SK-N-SH (cell line): ENCODE measurements around the gene TPRKB. TPM values are rescaled to one million over a fixed set of nuclear protein-coding genes. Genes with fewer than 3 reads are reported as not detected.

Experiments
- CTCF ChIA-PET: fragments of 300-600, 350-600 bp; formaldehyde crosslinking; extraction: SDS; loops from one replicate; lab custom pipeline; 2021; lab: Yijun Ruan, JAX
- POLR2A ChIA-PET: fragments of 350-600 bp; sonication (Branson Sonifier 250); formaldehyde crosslinking; extraction: SDS; loops from one replicate; lab custom pipeline; 2020; ENCODE audit warnings: antibody characterized with exemption, inconsistent platforms; lab: Yijun Ruan, JAX
- DNase-seq: peaks from one replicate; pipeline ENCODE4 v3.0.0; 2012
- H2AFZ ChIP-seq: fragments of 200-600 bp; sonication (generic); 2 replicates; pipeline ENCODE4 v1.8.1; 2016; ENCODE audit warnings: antibody characterized with exemption, mild to moderate bottlenecking, low read depth
- H3F3A ChIP-seq: fragments of 200-600 bp; sonication (generic); replicated peaks from 2 replicates; pipeline ENCODE3; 2016; ENCODE audit warnings: antibody characterized with exemption, mild to moderate bottlenecking; ENCODE audit not compliant: insufficient read depth
- H3K27ac ChIP-seq, 2 experiments: fragments of 200-500 bp in 1 of 2; fragments of 200-600 bp in 1 of 2; sonication (Bioruptor generic) in 1 of 2; sonication (generic), shearing (Covaris generic) in 1 of 2; 2 replicates each; pipeline versions ENCODE4 v1.5.1 to v1.6.1; 2014 to 2016; ENCODE audit warnings: low read depth in 2 of 2, inconsistent platforms in 1 of 2, low read length in 1 of 2, mild to moderate bottlenecking in 1 of 2, mixed read lengths in 1 of 2
- H3K27me3 ChIP-seq: fragments of 200-600 bp; sonication (generic), shearing (Covaris generic); 2 replicates; pipeline ENCODE4 v1.6.1; 2016; ENCODE audit warnings: mixed run types; ENCODE audit not compliant: insufficient read depth
- H3K36me3 ChIP-seq, 2 experiments: fragments of 200-500 bp in 1 of 2; fragments of 200-600 bp in 1 of 2; sonication (Bioruptor generic) in 1 of 2; sonication (generic) in 1 of 2; replicated peaks in 1 of 2; 2 replicates each; pipeline versions ENCODE3 to v1.5.1; 2014 to 2016; ENCODE audit warnings: low read length in 1 of 2, mild to moderate bottlenecking in 1 of 2; ENCODE audit not compliant: insufficient read depth in 2 of 2, control insufficient read depth in 1 of 2
- H3K4me1 ChIP-seq, 2 experiments: fragments of 200-500 bp in 1 of 2; fragments of 200-600 bp in 1 of 2; sonication (Bioruptor generic) in 1 of 2; sonication (generic), shearing (Covaris generic) in 1 of 2; 2 replicates each; pipeline versions ENCODE4 v1.5.1 to v1.6.1; 2014 to 2016; ENCODE audit warnings: low read depth in 1 of 2, low read length in 1 of 2, mixed run types in 1 of 2; ENCODE audit not compliant: insufficient read depth in 2 of 2, control insufficient read depth in 1 of 2
- H3K4me2 ChIP-seq: fragments of 200-600 bp; sonication (generic), shearing (Covaris generic); 2 replicates; pipeline ENCODE4 v1.6.1; 2017; ENCODE audit warnings: mixed run types
- H3K4me3 ChIP-seq, 2 experiments: fragments of 200-500 bp in 1 of 2; fragments of 200-600 bp in 1 of 2; sonication (Bioruptor generic) in 1 of 2; sonication (generic), shearing (Covaris generic) in 1 of 2; 2 replicates each; pipeline versions ENCODE4 v1.5.1 to v1.8.1; 2014 to 2016; ENCODE audit warnings: low read depth in 2 of 2, inconsistent platforms in 1 of 2, low read length in 1 of 2, mild to moderate bottlenecking in 1 of 2, mixed read lengths in 1 of 2, moderate library complexity in 1 of 2
- H3K79me2 ChIP-seq: fragments of 200-600 bp; sonication (generic); 2 replicates; pipeline ENCODE4 v1.8.1; 2017; ENCODE audit warnings: mild to moderate bottlenecking; ENCODE audit not compliant: insufficient read depth
- H3K9ac ChIP-seq: fragments of 200-600 bp; sonication (generic); 2 replicates; pipeline ENCODE4 v1.6.1; 2017; ENCODE audit warnings: mixed run types
- H3K9me2 ChIP-seq: fragments of 200-600 bp; sonication (generic); 2 replicates; pipeline ENCODE4 v1.6.1; 2017; ENCODE audit warnings: mixed run types
- H3K9me3 ChIP-seq: fragments of 200-600 bp; sonication (generic); 2 replicates; pipeline ENCODE4 v1.6.1; 2017; ENCODE audit warnings: mixed run types, mild to moderate bottlenecking, moderate library complexity
- H4K20me1 ChIP-seq: fragments of 200-600 bp; sonication (generic); 2 replicates; pipeline ENCODE4 v1.6.1; 2017; ENCODE audit warnings: mild to moderate bottlenecking, mixed run types; ENCODE audit not compliant: insufficient read depth
- CHD2 ChIP-seq: fragments of 150-350 bp; IDR thresholded peaks from 2 replicates; pipeline ENCODE4 v1.6.1; 2018; ENCODE audit warnings: low read length; ENCODE audit not compliant: partially characterized antibody
- EP300 ChIP-seq, 2 experiments: IDR thresholded peaks; 2 replicates each; pipeline versions ENCODE4 v1.4.0 to v1.6.1; 2012; ENCODE audit warnings: borderline replicate concordance in 1 of 2, low read depth in 1 of 2, low read length in 1 of 2
- EZH2phosphoT487 ChIP-seq: fragments of 200-600 bp; sonication (generic); IDR thresholded peaks from 2 replicates; pipeline ENCODE4 v1.6.1; 2017; ENCODE audit warnings: low read depth, mixed run types, mild to moderate bottlenecking, antibody characterized with exemption, moderate library complexity, borderline replicate concordance
- GABPA ChIP-seq: IDR thresholded peaks from 2 replicates; pipeline ENCODE4 v1.4.0; 2012; ENCODE audit warnings: low read depth, mild to moderate bottlenecking
- GATA2 ChIP-seq: sonication (generic); formaldehyde crosslinking; IDR thresholded peaks from 2 replicates; pipeline ENCODE4 v1.5.0; 2020; ENCODE audit warnings: mild to moderate bottlenecking, missing genetic modification reagents
- PBX3 ChIP-seq: IDR thresholded peaks from 2 replicates; pipeline ENCODE4; 2012
- POLR2AphosphoS5 ChIP-seq: IDR thresholded peaks from 2 replicates; pipeline ENCODE4 v1.6.1; 2012; ENCODE audit warnings: low read depth, low read length
- RAD21 ChIP-seq: IDR thresholded peaks from 2 replicates; pipeline ENCODE4 v1.6.1; 2012; ENCODE audit warnings: mild to moderate bottlenecking, low read length
- REST ChIP-seq: IDR thresholded peaks from 2 replicates; pipeline ENCODE4 v1.6.1; 2012; ENCODE audit warnings: mild to moderate bottlenecking, low read depth, low read length, moderate library complexity
- RFX5 ChIP-seq: IDR thresholded peaks from 2 replicates; pipeline ENCODE4 v1.6.1; 2012; ENCODE audit warnings: mild to moderate bottlenecking, improper control_type of control experiment, low read length
- TAF1 ChIP-seq: IDR thresholded peaks from 2 replicates; pipeline ENCODE4 v1.6.1; 2012; ENCODE audit warnings: low read depth, mild to moderate bottlenecking, low read length, moderate library complexity, borderline replicate concordance
- TEAD4 ChIP-seq: IDR thresholded peaks from 2 replicates; pipeline ENCODE4 v1.4.0; 2012; ENCODE audit warnings: mild to moderate bottlenecking, borderline replicate concordance; ENCODE audit not compliant: insufficient read depth
- WGBS: methylation state at CpG from one replicate; pipeline ENCODE4 v1.1.6; 2017; ENCODE audit warnings: low lambda C conversion rate; 5-methylcytosine and 5-hydroxymethylcytosine counted together
- polyA plus RNA-seq, 3 experiments: library from polyadenylated mRNA; depleted of rRNA; stranded (reverse); fragments of >200 nt; gene quantifications; 2 replicates each; pipeline ENCODE4 v1.2.3, GENCODE V29; 2012
- TF ChIP-seq, protein P1 (sequence below): fragments of 200-600 bp; sonication (generic); IDR thresholded peaks from 2 replicates; pipeline ENCODE4 v1.6.1; 2017; ENCODE audit warnings: antibody characterized with exemption, mild to moderate bottlenecking, moderate library complexity
- TF ChIP-seq, protein P2 (sequence below): IDR thresholded peaks from 2 replicates; pipeline ENCODE4 v1.4.0; 2012; ENCODE audit warnings: low read depth, borderline replicate concordance

TPRKB gene
- polyA plus RNA-seq, 1 of the 3 experiments (the other 2 are of a cell fraction): 32.1 TPM

GRCh38 chr2:73704285-73704684 is 32.9 kb downstream of the TPRKB start:
- TF ChIP-seq PBX3 (no peak), EP300 (IDR thresholded peaks at IDR 0.05; ENCODE audit: borderline replicate concordance in 1 of 2, low read depth in 1 of 2, low read length in 1 of 2) (no peak), EZH2phosphoT487 (no peak), RAD21 (no peak), TEAD4 (no peak), GATA2 (no peak), CHD2 (no peak), GABPA (no peak), REST (no peak), TAF1 (no peak), RFX5 (no peak), POLR2AphosphoS5 (no peak)
- TF ChIP-seq, protein P1, sequence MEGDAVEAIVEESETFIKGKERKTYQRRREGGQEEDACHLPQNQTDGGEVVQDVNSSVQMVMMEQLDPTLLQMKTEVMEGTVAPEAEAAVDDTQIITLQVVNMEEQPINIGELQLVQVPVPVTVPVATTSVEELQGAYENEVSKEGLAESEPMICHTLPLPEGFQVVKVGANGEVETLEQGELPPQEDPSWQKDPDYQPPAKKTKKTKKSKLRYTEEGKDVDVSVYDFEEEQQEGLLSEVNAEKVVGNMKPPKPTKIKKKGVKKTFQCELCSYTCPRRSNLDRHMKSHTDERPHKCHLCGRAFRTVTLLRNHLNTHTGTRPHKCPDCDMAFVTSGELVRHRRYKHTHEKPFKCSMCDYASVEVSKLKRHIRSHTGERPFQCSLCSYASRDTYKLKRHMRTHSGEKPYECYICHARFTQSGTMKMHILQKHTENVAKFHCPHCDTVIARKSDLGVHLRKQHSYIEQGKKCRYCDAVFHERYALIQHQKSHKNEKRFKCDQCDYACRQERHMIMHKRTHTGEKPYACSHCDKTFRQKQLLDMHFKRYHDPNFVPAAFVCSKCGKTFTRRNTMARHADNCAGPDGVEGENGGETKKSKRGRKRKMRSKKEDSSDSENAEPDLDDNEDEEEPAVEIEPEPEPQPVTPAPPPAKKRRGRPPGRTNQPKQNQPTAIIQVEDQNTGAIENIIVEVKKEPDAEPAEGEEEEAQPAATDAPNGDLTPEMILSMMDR: no peak
- TF ChIP-seq, protein P2, sequence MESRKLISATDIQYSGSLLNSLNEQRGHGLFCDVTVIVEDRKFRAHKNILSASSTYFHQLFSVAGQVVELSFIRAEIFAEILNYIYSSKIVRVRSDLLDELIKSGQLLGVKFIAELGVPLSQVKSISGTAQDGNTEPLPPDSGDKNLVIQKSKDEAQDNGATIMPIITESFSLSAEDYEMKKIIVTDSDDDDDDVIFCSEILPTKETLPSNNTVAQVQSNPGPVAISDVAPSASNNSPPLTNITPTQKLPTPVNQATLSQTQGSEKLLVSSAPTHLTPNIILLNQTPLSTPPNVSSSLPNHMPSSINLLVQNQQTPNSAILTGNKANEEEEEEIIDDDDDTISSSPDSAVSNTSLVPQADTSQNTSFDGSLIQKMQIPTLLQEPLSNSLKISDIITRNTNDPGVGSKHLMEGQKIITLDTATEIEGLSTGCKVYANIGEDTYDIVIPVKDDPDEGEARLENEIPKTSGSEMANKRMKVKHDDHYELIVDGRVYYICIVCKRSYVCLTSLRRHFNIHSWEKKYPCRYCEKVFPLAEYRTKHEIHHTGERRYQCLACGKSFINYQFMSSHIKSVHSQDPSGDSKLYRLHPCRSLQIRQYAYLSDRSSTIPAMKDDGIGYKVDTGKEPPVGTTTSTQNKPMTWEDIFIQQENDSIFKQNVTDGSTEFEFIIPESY: no peak
- Histone ChIP-seq H3F3A (no peaks in the 10 kb centered on the region), H4K20me1 (no peaks in the 10 kb centered on the region), H2AFZ (no peak overlapping the region), H3K36me3 (no peaks in the 10 kb centered on the region), H3K27me3 (no peaks in the 10 kb centered on the region; the same call in 1 of the 2 replicates), H3K4me1 (no peaks in the 10 kb centered on the region), H3K27ac (no peak overlapping the region), H3K9me3 (no peaks in the 10 kb centered on the region), H3K9me2 (no peaks in the 10 kb centered on the region), H3K4me3 (no peak overlapping the region), H3K9ac (no peak overlapping the region), H3K4me2 (no peak overlapping the region), H3K79me2 (no peaks in the 10 kb centered on the region)
- ChIA-PET CTCF (no interaction called here), POLR2A (no interaction called here)
- WGBS: 18% methylated on average over 4 of the region's 6 CpGs
- DNase-seq: no peak
